ENCODE data around the gene FMN2. TPM values are rescaled to one million over a fixed set of nuclear protein-coding genes. Genes with fewer than 3 reads are reported as not detected.
A peak's percentile ranks its signal among the peaks of the same experiment; 100 is the strongest.

Gene FMN2
- total RNA-seq, 1 experiment from 2014 or later = 4.6 TPM

- H4K20me1 ChIP-seq (ENCODE audit: low read length) = no peaks in the 10 kb centered on the region
- no peak for DNase-seq
- no peak overlapping the region for H3K27ac ChIP-seq (ENCODE audit: low read length)
- no peaks in the 10 kb centered on the region for H3K9me2 ChIP-seq (replicated peaks; ENCODE audit: low read length)
- ChIA-PET CTCF (no interaction called here), POLR2A (ENCODE audit: unreplicated experiment) (interaction anchor here (0.5 kb wide), 1 partner anchor 1052 kb away, joined by 3 read pairs; no protein-coding TSS in a partner anchor)
- intact Hi-C loops (cut with micrococcal nuclease) = no loop called here
- H3K4me2 ChIP-seq (ENCODE audit: low read length) = no peak overlapping the region
- H3F3A ChIP-seq (ENCODE audit: low read length, unreplicated experiment) = no peaks in the 10 kb centered on the region
- peaks cover 14% of the 10 kb centered on the region; the same call in 1 of the 2 replicates for H3K4me1 ChIP-seq (ENCODE audit: insufficient read depth, low read length)
- ATAC-seq = no peak
- H3K27me3 ChIP-seq (ENCODE audit: low read length) = no peaks in the 10 kb centered on the region
- TF ChIP-seq EZH2 (IDR thresholded peaks at IDR 0.05; ENCODE audit: low read length, unreplicated experiment) = no peak
- TF ChIP-seq CTCF (conservative IDR thresholded peaks at IDR 0.05; ENCODE audit: low read depth, low read length) = no peak
- TF ChIP-seq EZH2phosphoT487 (IDR thresholded peaks at IDR 0.05; ENCODE audit: borderline replicate concordance, low read length) = no peak
- no peaks in the 10 kb centered on the region for H3K36me3 ChIP-seq (ENCODE audit: low read depth, low read length)
- H3K9me3 ChIP-seq (ENCODE audit: low read length) = no peaks in the 10 kb centered on the region
- no TSS peak for BruUV-seq (replicated peaks)
- no peaks in the 10 kb centered on the region for H3K79me2 ChIP-seq (ENCODE audit: low read length)
- H3K4me3 ChIP-seq (ENCODE audit: low read length) = no peak overlapping the region
- no peak overlapping the region for H3K9ac ChIP-seq (ENCODE audit: low read length)
- H2AFZ ChIP-seq (ENCODE audit: low read length) = no peak overlapping the region
Measured at GRCh38 chr1:240343045-240343444, 251.4 kb downstream of the FMN2 start.

DNA sequence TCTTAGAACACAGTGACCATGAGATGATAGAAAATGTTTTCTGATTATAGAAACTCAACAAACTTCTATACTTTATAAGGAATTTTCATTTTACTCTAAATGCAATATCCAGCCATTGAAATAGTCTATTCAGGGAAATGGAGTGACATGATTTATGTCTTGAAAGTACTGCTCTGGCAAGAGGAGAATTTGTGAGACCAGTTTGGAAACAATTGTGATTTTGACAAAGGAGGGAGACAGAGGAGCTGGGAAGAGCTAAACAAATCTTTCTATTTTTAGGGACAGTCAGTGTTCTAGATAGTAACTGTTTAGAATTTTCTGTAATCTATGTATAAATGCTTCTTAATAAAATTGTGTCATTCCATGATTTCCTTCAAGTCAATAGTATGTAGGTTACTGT, 252.3 kb downstream of the FMN2 start:
- no peaks in the 10 kb centered on the region for H3K36me3 ChIP-seq (ENCODE audit: low read depth, low read length)
- POLR2A ChIA-PET (ENCODE audit: unreplicated experiment) = no interaction called here
- no peak for TF ChIP-seq EZH2phosphoT487 (IDR thresholded peaks at IDR 0.05; ENCODE audit: borderline replicate concordance, low read length)
- TF ChIP-seq EZH2 (IDR thresholded peaks at IDR 0.05; ENCODE audit: low read length, unreplicated experiment) = no peak
- TF ChIP-seq CTCF (conservative IDR thresholded peaks at IDR 0.05; ENCODE audit: low read depth, low read length) = no peak
- H3K27ac ChIP-seq (ENCODE audit: low read length) = no peak overlapping the region
- no peak for ATAC-seq
- BruUV-seq (replicated peaks) = no TSS peak
- no peaks in the 10 kb centered on the region for H3F3A ChIP-seq (ENCODE audit: low read length, unreplicated experiment)
- intact Hi-C loops (cut with micrococcal nuclease) = no loop called here
- no peaks in the 10 kb centered on the region for H4K20me1 ChIP-seq (ENCODE audit: low read length)
- no peak overlapping the region for H3K4me2 ChIP-seq (ENCODE audit: low read length)
- CTCF ChIA-PET = no interaction called here
- H3K4me1 ChIP-seq (ENCODE audit: insufficient read depth, low read length) = peaks cover 14% of the 10 kb centered on the region; the same call in 1 of the 2 replicates
- no peaks in the 10 kb centered on the region for H3K79me2 ChIP-seq (ENCODE audit: low read length)
- no peak overlapping the region for H2AFZ ChIP-seq (ENCODE audit: low read length)
- no peaks in the 10 kb centered on the region for H3K9me2 ChIP-seq (replicated peaks; ENCODE audit: low read length)
- no peaks in the 10 kb centered on the region for H3K9me3 ChIP-seq (ENCODE audit: low read length)
- no peaks in the 10 kb centered on the region for H3K27me3 ChIP-seq (ENCODE audit: low read length)
- no peak for DNase-seq
- H3K9ac ChIP-seq (ENCODE audit: low read length) = no peak overlapping the region
- no peak overlapping the region for H3K4me3 ChIP-seq (ENCODE audit: low read length)

DNA sequence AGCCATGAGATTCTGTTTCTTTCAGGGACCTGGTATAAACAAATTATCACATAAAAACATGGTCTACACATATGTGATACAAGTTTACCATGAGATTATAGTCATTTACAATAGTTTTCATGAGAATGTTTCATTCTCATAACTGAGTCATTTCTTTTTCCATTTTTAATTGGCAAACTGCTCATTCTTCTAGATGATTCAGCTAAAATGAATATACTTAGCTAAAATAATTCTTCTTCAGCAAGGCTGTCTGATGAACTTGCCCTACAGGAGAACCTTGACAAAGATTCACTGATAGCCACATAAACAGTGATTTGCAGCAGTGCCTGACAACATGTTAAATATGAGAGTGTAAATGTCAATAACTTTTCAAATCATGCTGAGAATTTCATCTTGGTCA, 253.2 kb downstream of the FMN2 start:
- BruUV-seq (replicated peaks) = no TSS peak
- Histone ChIP-seq H3K9me3 (ENCODE audit: low read length) (no peaks in the 10 kb centered on the region), H3K27me3 (ENCODE audit: low read length) (no peaks in the 10 kb centered on the region), H3K4me3 (ENCODE audit: low read length) (no peak overlapping the region), H3F3A (ENCODE audit: low read length, unreplicated experiment) (no peaks in the 10 kb centered on the region), H4K20me1 (ENCODE audit: low read length) (no peaks in the 10 kb centered on the region), H3K4me2 (ENCODE audit: low read length) (no peak overlapping the region), H3K9ac (ENCODE audit: low read length) (no peak overlapping the region), H2AFZ (ENCODE audit: low read length) (no peak overlapping the region), H3K9me2 (replicated peaks; ENCODE audit: low read length) (no peaks in the 10 kb centered on the region), H3K36me3 (ENCODE audit: low read depth, low read length) (no peaks in the 10 kb centered on the region), H3K4me1 (ENCODE audit: insufficient read depth, low read length) (peaks cover 14% of the 10 kb centered on the region; the same call in 1 of the 2 replicates), H3K27ac (ENCODE audit: low read length) (0 out of 2 replicates have a peak overlapping the region, but pooled peaks have one; percentile 10), H3K79me2 (ENCODE audit: low read length) (no peaks in the 10 kb centered on the region)
- ATAC-seq (peak; percentile 53), DNase-seq (peak; percentile 48)
- ChIA-PET POLR2A (ENCODE audit: unreplicated experiment) (interaction anchor here (0.6 kb wide), 1 partner anchor 35 kb away, joined by 3 read pairs; no protein-coding TSS in a partner anchor), CTCF (interaction anchor here (1.0 kb wide), 1 partner anchor 88 kb away, joined by 4 read pairs; no protein-coding TSS in a partner anchor)
- intact Hi-C loops (cut with micrococcal nuclease) = loop anchor here (5.0 kb wide), 1 partner anchor 42 kb away; no protein-coding TSS in a partner anchor
- no peak for TF ChIP-seq EZH2phosphoT487 (IDR thresholded peaks at IDR 0.05; ENCODE audit: borderline replicate concordance, low read length)
- no peak for TF ChIP-seq EZH2 (IDR thresholded peaks at IDR 0.05; ENCODE audit: low read length, unreplicated experiment)
- TF ChIP-seq CTCF (conservative IDR thresholded peaks at IDR 0.05; ENCODE audit: low read depth, low read length) = no peak

All from PC-3 (cell line).